Amygdala (tissue), 56 donors: ENCODE results near the gene DDX3X.
"Not testable (repeated sequence)": the region's sequence is repeated elsewhere in the genome, so short reads cannot be mapped to it uniquely, and the experiment has no call there.

Experiments
- DNase-seq, 56 donors: peaks; one replicate each; lab custom pipeline; 2025; lab: John Stamatoyannopoulos, UW

Gene DDX3X

DNA sequence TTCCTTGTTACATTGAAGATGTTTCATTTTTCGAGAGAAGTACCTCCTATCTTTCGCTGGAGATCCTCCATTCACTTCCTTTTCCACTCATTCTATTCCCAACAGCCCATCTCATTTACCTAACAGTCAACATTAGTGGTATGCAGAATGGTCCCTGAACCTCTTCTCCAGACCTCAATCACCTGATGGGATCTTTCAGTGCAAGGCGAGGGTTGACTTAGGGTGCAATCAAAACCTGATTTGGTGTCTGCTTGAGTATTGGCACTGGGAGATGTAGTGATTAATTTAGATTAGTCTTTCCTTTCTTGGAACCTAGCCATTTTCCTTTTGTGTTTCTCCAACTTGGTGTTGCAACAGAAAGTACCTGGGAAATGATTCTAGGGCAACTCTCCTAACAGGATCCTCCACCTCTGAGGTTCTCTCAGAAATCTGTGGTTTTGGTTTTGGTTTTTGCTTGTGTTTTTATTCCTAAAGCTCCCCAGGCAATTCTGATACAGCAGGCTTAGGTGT is 18.4 kb downstream of the DDX3X start:
- no peak for DNase-seq

DNA sequence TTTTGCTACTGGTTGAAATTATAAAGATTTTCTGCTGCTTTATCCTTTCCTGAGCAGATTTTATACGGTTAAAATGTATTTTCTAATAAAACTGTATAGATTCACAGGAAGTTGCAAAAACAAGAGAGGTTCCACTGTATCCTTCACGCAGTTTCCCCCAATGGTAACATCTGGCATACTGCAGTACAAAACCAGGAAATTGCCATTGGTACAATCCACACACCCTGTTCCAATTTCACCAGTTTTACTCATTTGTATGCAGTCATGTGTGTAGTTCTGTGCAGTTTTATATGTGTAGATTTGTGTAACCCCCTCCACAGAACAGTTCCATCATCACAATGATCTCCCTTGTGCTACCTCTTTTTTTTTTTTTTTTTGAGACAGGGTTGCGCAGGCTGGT is 20.0 kb downstream of the DDX3X start:
- DNase-seq: no peak

DNA sequence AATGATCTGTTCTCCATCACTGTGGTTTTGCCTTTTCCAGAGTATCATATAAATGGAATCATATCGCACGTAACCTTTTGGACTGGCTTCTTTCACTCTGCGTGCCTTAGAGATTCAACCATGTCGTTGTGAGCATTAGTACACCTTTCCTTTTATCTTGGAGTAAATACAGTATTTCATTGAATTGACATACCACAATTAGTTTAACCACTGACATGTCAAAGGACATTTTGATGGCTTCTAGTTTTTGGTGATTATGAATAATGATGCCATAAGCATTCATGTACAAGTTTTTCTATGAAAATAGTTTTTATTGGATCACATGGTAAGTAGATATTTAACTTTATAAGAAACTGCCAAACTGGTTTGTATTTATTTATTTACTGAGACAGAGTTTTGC is 35.2 kb downstream of the DDX3X start:
- no peak for DNase-seq

DNA sequence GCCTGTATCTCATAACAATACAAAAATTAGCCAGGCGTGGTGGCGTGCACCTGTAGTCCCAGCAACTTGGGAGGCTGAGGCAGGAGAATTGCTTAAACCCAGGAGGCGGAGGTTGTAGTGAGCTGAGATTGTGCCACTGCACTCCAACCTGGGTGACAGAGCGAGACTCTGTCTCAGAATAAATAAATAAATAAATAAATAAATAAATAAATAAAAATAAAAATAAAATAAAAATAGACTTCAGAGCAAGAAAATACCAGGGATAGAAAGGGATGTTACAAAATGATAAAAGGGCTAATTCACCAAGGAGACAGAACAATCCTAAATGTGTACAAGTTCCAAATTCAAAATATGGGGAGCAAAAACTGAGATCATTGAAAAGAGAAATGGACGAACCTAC is 37.6 kb downstream of the DDX3X start:
- not testable (repeated sequence) for DNase-seq

DNA sequence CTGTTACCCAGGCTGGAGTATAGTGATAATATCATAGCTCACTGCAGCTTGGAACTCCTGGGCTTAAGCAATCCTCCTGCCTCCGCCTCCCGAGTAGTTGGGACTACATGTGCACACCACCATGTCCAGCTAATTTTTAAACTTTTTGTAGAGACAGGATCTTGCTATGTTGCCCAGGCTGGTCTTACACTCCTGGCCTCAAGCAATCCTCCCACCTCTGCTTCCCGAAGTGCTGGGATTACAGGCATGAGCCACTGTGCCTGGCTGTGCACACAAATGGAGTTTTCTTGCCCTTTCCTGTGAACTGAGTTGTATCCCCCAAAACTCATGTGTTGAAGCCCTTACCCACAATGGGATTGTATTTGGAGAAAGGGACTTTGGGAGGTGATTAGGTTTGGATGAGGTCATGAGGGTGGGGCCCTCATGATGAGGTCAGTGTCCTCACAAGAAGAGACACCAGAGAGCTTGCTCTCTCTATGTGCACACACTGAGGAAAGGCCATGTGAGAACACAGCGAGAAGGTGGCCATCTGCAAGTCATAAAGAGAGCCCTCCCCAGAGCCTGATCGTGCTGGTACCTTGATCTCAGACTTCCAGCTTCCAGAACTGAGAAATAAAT is 40.1 kb downstream of the DDX3X start:
- no peak for DNase-seq

DNA sequence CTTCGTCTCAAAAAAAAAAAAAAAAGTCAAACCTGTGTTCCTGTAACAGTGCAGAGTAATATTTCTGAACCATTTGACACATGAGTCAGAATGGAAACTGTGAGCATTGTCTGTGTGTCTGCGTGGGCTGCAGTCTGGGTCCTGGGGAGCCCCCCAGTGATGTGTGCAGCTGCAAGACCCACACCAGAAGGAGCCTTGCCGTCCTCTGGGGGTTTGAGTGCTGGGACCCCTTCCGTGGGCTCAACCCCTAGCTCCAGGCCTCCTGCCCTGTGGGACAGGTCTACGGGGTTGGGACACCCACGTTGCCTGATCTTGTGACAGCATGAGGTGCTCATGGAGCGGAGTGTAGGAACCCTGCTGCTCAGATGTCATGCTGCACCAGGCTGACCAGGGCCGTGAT is 43.7 kb downstream of the DDX3X start:
- no peak for DNase-seq

- DNase-seq: no peak
These were observed 47.7 kb downstream of the DDX3X start for GRCh38 chrX:41381685-41382084.

- no peak for DNase-seq
These were observed 49.0 kb downstream of the DDX3X start for GRCh38 chrX:41382714-41383645.

- peak in 7 of 56 donors; percentile 0 to 38 (median 1) for DNase-seq
These were observed 50.2 kb downstream of the DDX3X start for GRCh38 chrX:41384051-41384705.

GRCh38 chrX:41386222-41386990 is 52.4 kb downstream of the DDX3X start:
- DNase-seq: peak in 2 of 56 donors; percentile 0

GRCh38 chrX:41388543-41388942 is 54.6 kb downstream of the DDX3X start:
- DNase-seq: no peak

DNA sequence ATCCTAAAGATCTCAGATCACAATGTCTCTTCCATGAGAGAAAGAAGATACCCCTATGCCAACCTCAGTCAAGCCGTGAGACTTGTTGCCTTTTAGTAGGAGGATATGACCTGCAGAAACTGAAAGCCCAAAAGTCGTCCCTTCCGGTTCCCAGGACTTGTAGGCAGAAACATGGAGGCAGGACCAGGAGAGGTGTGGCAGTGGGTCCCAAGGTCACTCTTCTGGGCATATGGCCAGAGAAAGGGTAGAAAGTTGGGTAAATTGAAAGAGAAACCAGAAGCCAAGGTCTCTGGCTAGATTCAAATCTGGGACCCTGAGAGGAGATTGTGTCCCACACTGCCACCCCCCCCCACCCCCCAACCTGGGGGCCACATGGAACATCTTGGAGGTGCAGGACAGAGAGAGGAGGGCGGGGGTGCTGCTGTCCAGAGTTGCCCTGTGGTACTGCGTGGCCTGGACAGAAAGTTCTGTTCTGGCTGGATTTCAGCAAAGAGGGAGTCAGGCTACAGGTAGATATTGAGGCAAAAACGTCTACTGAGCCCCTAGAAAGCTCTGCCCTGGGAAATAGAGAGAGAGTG is 55.4 kb downstream of the DDX3X start:
- DNase-seq: no peak

DNA sequence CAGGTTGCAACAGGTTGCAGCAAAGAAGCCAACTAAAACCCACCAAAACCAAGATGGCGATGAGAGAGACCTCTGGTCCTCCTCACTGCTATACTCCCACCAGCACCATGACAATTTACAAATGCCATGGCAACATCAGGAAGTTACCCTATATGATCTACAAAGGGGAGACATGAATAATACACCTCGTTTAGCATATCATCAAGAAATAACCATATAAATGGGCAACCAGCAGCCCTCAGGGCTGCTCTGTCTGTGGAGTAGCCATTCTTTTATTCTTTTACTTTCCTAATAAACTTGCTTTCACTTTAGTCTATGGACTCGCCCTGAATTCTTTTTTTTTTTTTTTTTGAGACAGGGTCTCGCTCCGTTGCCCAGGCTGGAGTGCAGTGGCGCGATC is 56.6 kb downstream of the DDX3X start:
- not testable (repeated sequence) for DNase-seq

DNA sequence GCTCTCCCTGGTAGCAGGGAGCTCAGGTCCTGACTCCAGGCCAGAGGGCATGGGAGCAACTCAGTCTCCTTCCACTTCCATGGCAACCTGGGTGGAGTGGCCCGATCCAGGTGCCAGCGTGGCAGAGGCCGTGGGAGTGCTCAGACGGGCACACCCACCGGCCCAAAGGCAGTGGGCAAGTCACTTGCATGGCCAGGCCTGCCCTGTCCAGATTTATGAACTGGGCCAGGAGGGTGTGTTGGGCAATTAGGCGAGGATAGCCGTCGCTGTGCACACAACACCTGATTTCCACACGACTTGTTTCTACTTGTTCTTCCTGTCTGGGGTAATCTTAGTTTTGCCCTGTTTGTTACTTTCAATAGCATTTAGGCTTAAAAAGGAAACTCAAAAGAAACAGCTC is 57.6 kb downstream of the DDX3X start:
- no peak for DNase-seq

DNA sequence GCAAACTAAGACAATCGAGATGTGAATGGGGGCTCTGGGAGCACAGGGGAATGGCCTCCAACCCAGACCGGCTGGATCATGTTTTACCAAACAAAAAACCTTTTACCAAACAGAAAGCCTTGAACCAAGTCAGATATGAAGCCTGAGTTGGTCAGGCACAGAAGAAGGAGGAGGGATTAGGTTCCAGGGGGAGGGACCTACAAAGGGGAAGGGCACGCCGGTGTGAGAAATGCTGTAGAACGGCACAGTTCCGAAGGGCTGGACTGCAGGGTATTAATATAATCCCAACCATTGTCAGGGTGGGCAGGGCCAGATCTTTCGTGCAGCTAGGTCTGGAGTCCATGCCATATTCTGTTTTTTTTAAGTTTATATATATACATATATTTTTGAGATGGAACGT is 60.3 kb downstream of the DDX3X start:
- DNase-seq: no peak

DNA sequence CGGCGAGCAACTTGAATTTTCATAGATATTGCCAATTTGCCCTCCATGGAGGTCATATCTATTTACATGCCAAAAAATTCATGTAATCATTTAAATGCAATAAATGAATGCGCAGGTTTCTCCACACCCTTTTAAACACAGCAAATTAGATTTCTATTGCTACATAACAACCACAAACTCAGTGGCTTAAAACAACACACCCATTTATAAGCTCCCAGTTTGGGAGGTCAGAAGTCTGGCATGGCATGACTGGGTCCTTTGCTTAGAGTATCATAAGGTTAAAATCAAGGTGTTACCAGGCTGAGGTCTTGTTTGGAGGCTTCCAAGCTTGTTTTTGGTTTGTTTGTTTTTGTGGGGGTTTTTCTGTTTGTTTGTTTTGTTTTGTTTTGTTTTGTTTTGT is 63.3 kb downstream of the DDX3X start:
- no peak for DNase-seq

GRCh38 chrX:41397768-41398167 is 63.8 kb downstream of the DDX3X start:
- no peak for DNase-seq

- DNase-seq: not testable (repeated sequence)
These were observed 68.6 kb downstream of the DDX3X start for GRCh38 chrX:41402556-41402955.

- DNase-seq: no peak
These were observed 71.6 kb downstream of the DDX3X start for GRCh38 chrX:41405551-41405950.

- DNase-seq: no peak
These were observed 72.2 kb downstream of the DDX3X start for GRCh38 chrX:41406201-41406600.
